Brain microvascular endothelial cell (primary cell): ENCODE data around the gene BRD3.

Source experiments
- DNase-seq: peaks from one replicate; pipeline ENCODE4 v3.0.0-alpha.2; 2020
- H3K27ac ChIP-seq: fragments of 250-450 bp; sonication (Bioruptor Pico); 2 replicates; pipeline ENCODE4 v1.5.1; 2020; ENCODE audit warnings: mild to moderate bottlenecking, moderate library complexity
- H3K27me3 ChIP-seq: fragments of 250-450 bp; sonication (Bioruptor Pico); replicated peaks from 2 replicates; pipeline ENCODE4 v1.5.1; 2020; ENCODE audit warnings: mild to moderate bottlenecking
- H3K36me3 ChIP-seq: fragments of 250-450 bp; sonication (Bioruptor Pico); replicated peaks from 2 replicates; pipeline ENCODE4 v1.5.1; 2020; ENCODE audit warnings: mild to moderate bottlenecking
- H3K4me3 ChIP-seq: 2 replicates; pipeline ENCODE4 v1.5.1; 2011; ENCODE audit warnings: low read depth, mild to moderate bottlenecking, control low read depth, low read length, moderate library complexity
- in situ Hi-C: cut with HindIII; loops from 2 replicates; pipeline ENCODE4 v1.10.0; 2017; ENCODE audit warnings: low sequenced_read_pairs, low pct_ligation_motif_present
- TF ChIP-seq, protein P1 (sequence below): IDR thresholded peaks from 2 replicates; pipeline ENCODE4 v1.5.1; 2011; ENCODE audit warnings: low read depth, mild to moderate bottlenecking, moderate library complexity, low read length, control low read depth, inconsistent platforms; ENCODE audit errors: missing control alignments

BRD3 gene

DNA sequence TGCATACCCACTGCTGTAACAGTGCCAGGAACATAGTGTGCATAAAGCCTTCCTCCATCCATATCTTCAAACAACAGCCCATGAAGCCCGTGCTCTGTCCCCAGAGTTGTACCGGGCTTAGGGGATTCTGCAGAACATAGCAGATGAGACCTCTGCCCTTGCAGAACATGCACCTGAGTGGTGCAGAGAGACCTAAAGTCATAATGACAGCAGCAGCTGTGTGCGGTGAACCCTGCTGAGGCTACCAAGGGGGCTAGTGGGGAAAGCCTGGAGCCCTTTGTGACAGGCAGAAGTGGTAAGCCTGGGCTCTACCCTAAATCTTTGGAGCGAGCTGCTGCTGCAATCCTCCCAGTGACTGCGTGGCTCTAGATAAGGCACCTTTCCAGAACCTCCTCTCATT lies 32.2 kb upstream of the BRD3 start:
- in situ Hi-C loops: no loop called here
- no peaks in the 10 kb centered on the region for H3K27me3 ChIP-seq
- H3K27ac ChIP-seq: no peak overlapping the region
- TF ChIP-seq, protein P1, sequence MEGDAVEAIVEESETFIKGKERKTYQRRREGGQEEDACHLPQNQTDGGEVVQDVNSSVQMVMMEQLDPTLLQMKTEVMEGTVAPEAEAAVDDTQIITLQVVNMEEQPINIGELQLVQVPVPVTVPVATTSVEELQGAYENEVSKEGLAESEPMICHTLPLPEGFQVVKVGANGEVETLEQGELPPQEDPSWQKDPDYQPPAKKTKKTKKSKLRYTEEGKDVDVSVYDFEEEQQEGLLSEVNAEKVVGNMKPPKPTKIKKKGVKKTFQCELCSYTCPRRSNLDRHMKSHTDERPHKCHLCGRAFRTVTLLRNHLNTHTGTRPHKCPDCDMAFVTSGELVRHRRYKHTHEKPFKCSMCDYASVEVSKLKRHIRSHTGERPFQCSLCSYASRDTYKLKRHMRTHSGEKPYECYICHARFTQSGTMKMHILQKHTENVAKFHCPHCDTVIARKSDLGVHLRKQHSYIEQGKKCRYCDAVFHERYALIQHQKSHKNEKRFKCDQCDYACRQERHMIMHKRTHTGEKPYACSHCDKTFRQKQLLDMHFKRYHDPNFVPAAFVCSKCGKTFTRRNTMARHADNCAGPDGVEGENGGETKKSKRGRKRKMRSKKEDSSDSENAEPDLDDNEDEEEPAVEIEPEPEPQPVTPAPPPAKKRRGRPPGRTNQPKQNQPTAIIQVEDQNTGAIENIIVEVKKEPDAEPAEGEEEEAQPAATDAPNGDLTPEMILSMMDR: no peak
- H3K4me3 ChIP-seq: no peak overlapping the region
- DNase-seq: no peak
- H3K36me3 ChIP-seq: no peaks in the 10 kb centered on the region

DNA sequence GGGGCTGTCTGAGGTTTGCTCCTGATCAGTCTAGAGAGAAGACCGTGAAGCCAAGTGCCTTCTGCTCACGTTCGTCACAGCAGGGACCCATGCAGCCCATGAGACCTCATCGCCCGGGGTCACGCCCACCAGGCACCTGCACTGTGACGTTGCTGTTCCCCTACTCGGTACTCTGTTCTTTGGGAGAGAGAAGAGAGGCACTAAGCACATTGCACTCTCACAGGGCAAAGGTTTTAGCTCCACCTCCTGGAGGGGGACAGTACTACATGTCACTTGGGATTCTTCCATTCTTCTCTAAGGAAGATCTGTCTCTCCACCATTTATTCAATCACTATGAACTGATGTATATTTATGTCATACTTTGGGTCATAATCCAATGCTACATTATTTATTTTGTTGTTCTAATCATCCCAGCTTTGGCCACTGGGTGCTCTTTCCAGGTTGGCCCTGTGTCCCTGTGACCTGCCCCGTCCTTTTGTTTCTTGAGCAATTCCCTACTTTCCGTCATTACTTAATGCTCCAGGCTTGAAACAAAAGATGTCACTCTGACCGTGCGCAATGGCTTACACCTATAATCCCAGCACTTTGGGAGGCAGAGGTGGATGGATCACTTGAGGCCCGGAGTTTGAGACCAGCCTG lies 31.4 kb upstream of the BRD3 start:
- Histone ChIP-seq H3K36me3 (no peaks in the 10 kb centered on the region), H3K27me3 (peaks cover under 1% of the 10 kb centered on the region), H3K27ac (no peak overlapping the region), H3K4me3 (no peak overlapping the region)
- TF ChIP-seq, protein P1: peak; percentile 80
- peak; percentile 45 for DNase-seq
- in situ Hi-C loops: no loop called here

DNA sequence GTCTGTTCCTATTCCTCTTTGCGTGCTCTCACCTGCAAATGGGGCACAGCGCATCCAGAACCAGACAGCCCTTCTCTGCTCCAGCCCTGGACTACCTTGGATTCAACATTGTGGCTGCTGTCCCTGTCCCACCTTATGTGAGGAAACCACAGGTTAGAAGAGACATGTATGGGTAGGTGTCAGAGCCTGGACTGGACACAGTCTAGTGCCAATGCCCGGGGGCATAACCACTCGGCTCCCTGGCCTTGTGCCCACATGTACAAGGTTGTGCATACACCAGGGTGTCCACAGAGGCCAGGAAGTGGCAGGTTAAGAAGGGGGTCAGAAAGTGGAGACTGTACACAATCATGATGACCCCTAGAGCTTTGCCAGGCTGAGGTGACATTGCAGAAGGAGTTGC lies 22.1 kb upstream of the BRD3 start:
- TF ChIP-seq, protein P1: no peak
- H3K27ac ChIP-seq: no peak overlapping the region
- peaks cover 11% of the 10 kb centered on the region for H3K27me3 ChIP-seq
- DNase-seq: no peak
- in situ Hi-C loops: no loop called here
- no peaks in the 10 kb centered on the region for H3K36me3 ChIP-seq
- no peak overlapping the region for H3K4me3 ChIP-seq

DNA sequence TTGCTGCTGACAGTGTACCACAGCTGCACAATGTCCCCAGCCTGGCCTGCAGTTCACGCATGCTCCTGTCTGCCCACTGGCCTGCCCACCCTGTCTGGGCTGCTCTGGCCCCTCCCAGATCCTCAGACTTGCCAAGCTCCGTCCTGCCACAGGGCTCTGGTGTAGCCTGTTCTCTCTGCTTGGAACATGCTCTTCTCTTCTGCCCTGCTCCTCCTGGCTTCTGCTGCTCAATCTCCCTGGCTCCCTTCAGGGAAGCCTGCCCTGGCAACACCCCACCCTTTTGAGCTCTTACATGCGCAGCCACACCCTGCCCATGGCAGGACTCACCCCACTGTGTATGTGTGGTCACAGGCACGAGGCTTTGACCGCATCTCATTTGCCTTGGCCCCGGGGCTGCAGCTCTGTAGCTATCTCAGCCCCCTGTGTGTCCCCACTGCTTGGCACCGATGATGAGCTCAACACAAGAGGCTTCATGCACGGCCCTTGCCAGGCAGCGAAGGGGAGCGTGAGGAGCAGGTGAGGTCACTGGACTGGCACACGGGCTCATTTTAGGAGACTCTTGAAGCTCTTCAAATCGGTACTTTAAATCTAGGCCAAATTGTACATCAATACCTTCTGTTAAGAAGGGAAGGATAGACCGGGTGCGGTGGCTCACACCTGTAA lies 20.4 kb upstream of the BRD3 start:
- DNase-seq: no peak
- TF ChIP-seq, protein P1: no peak
- Histone ChIP-seq H3K36me3 (no peaks in the 10 kb centered on the region), H3K27me3 (peaks cover 5% of the 10 kb centered on the region), H3K4me3 (no peak overlapping the region), H3K27ac (no peak overlapping the region)
- in situ Hi-C loops: no loop called here

DNA sequence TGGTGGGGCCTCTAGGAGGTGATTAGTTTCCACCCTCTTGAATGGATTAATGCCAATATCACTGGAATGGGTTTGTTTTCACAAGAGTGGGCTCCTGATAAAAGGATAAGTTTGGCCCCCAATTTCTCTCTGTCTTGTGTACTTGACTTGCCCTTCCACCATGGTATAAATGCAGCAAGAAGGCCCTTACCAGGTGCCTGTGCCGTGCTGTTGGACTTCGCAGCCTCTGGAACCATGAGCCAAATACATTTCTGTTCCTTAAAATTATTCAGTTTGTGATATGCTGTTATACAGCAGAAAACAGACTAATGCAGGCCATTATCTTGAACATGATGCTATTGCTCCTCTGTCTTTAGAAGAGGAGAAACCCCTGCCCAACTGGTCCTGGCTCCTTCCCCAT lies 17.8 kb upstream of the BRD3 start:
- no peak for DNase-seq
- Histone ChIP-seq H3K27me3 (no peaks in the 10 kb centered on the region), H3K27ac (no peak overlapping the region), H3K4me3 (no peak overlapping the region), H3K36me3 (no peaks in the 10 kb centered on the region)
- in situ Hi-C loops: no loop called here
- TF ChIP-seq, protein P1: no peak
